GM23338 (cell line): ENCODE results near the gene DNAJC4.

Source experiments
- EZH2 ChIP-seq: fragments of 200-600 bp; sonication (generic); IDR thresholded peaks from one replicate; pipeline ENCODE4 v1.8.0; 2017; ENCODE audit warnings: antibody characterized with exemption, mild to moderate bottlenecking, low read depth; ENCODE audit not compliant: unreplicated experiment
- EZH2phosphoT487 ChIP-seq: fragments of 200-600 bp; sonication (generic); IDR thresholded peaks from one replicate; pipeline ENCODE4 v1.8.1; 2018; ENCODE audit warnings: antibody characterized with exemption; ENCODE audit not compliant: unreplicated experiment
- POLR2AphosphoS5 ChIP-seq: IDR thresholded peaks from 2 replicates; pipeline ENCODE4 v1.6.1; 2016; ENCODE audit warnings: antibody characterized with exemption, low read depth
- ZNF331 ChIP-seq: fragments of 250-450 bp; sonication (Bioruptor Pico); IDR thresholded peaks from 2 replicates; pipeline ENCODE4 v1.5.0; 2020; ENCODE audit warnings: low read depth, mild to moderate bottlenecking, moderate library complexity
- TF ChIP-seq, protein P1 (sequence below), 2 experiments: fragments of 200-600 bp in 1 of 2; sonication (generic) in 1 of 2; conservative IDR thresholded peaks; 2 replicates each; pipeline versions ENCODE4 v1.5.1 to v1.6.1; 2016 to 2017; ENCODE audit warnings: antibody characterized with exemption in 2 of 2, low read depth in 2 of 2, mild to moderate bottlenecking in 2 of 2, moderate library complexity in 1 of 2

- TF ChIP-seq, protein P1, sequence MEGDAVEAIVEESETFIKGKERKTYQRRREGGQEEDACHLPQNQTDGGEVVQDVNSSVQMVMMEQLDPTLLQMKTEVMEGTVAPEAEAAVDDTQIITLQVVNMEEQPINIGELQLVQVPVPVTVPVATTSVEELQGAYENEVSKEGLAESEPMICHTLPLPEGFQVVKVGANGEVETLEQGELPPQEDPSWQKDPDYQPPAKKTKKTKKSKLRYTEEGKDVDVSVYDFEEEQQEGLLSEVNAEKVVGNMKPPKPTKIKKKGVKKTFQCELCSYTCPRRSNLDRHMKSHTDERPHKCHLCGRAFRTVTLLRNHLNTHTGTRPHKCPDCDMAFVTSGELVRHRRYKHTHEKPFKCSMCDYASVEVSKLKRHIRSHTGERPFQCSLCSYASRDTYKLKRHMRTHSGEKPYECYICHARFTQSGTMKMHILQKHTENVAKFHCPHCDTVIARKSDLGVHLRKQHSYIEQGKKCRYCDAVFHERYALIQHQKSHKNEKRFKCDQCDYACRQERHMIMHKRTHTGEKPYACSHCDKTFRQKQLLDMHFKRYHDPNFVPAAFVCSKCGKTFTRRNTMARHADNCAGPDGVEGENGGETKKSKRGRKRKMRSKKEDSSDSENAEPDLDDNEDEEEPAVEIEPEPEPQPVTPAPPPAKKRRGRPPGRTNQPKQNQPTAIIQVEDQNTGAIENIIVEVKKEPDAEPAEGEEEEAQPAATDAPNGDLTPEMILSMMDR (conservative IDR thresholded peaks at IDR 0.05; ENCODE audit: low read depth in 2 of 2): no peak
- TF ChIP-seq POLR2AphosphoS5 (peak; percentile 29; the same call in 1 of the 2 replicates), EZH2phosphoT487 (no peak), EZH2 (no peak), ZNF331 (no peak)
Measured at GRCh38 chr11:64234647-64235379, 4.5 kb downstream of the DNAJC4 start.
